Activated T-helper 1 cell treated with anti-CD3 and anti-CD28 coated beads, Interleukin-12 subunit alpha, Interleukin-12 subunit beta, Interleukin-2, Interleukin-4 antibody, amounts not matched to agents 30 ng/mL and 10 ng/mL and 1 ng/mL, durations not matched to agents 14 hours and 24 hours and 36 hours (primary cell): ENCODE data around the gene PPIL1. TPM values are rescaled to one million over a fixed set of nuclear protein-coding genes. Genes with fewer than 3 reads are reported as not detected.

Experiments
- DNase-seq: peaks from one replicate; pipeline ENCODE4 v3.0.0; 2021; ENCODE audit warnings: low spot score
- H3K27ac Mint-ChIP-seq: one replicate; pipeline ENCODE4 v1.8.0; 2021; ENCODE audit warnings: mild to moderate bottlenecking, mixed read lengths
- H3K27me3 Mint-ChIP-seq: one replicate; pipeline ENCODE4 v1.8.0; 2022; ENCODE audit warnings: mild to moderate bottlenecking, moderate library complexity, mixed read lengths; ENCODE audit not compliant: insufficient read depth
- H3K36me3 Mint-ChIP-seq: one replicate; pipeline ENCODE4 v1.8.0; 2021; ENCODE audit warnings: low read depth, mixed read lengths
- H3K4me1 Mint-ChIP-seq: one replicate; pipeline ENCODE4 v1.8.0; 2021; ENCODE audit warnings: low read depth, mixed read lengths
- H3K4me3 Mint-ChIP-seq: one replicate; pipeline ENCODE4 v1.8.0; 2021; ENCODE audit warnings: mild to moderate bottlenecking, moderate library complexity, mixed read lengths
- H3K9me3 Mint-ChIP-seq: one replicate; pipeline ENCODE4 v1.8.0; 2021; ENCODE audit warnings: mixed read lengths
- intact Hi-C: fragments of 100-400 bp; cut with micrococcal nuclease; formaldehyde crosslinking; loops from one replicate; pipeline ENCODE4 v1.15.1; 2024
- total RNA-seq: library from RNA; stranded (reverse); gene quantifications from 2 replicates; pipeline ENCODE4 v1.2.3, GENCODE V29; 2022

The PPIL1 gene
- total RNA-seq: 60.2 and 62.6 TPM in 2 replicates

- peaks cover 47% of the 10 kb centered on the region for H3K4me1 Mint-ChIP-seq
- H3K4me3 Mint-ChIP-seq: peak within 1 kb of the TSS; percentile 93
- peaks cover 2% of the 10 kb centered on the region for H3K27me3 Mint-ChIP-seq
- peak within 1 kb of the TSS; percentile 99 for H3K27ac Mint-ChIP-seq
- H3K36me3 Mint-ChIP-seq: peaks cover 15% of the 10 kb centered on the region
- intact Hi-C loops: loop anchor here (1.0 to 5.0 kb wide), 6 partner anchors 11 to 192 kb away; partner anchors contain the start of genes C6orf89, MTCH1 and RAB44
- no peaks in the 10 kb centered on the region for H3K9me3 Mint-ChIP-seq
- DNase-seq: peak; percentile 75
Measured at GRCh38 chr6:36874443-36875249, at the start of gene PPIL1. Gene PPIL1, minus strand, starts transcription at chr6:36874803. Its CDS starts 31 bp downstream, at chr6:36874772.

GRCh38 chr6:36924131-36924530 is 49.5 kb upstream of the PPIL1 start:
- no peak for DNase-seq
- H3K9me3 Mint-ChIP-seq: no peaks in the 10 kb centered on the region
- peak overlapping the region; percentile 50 for H3K27ac Mint-ChIP-seq
- no peak overlapping the region for H3K4me3 Mint-ChIP-seq
- intact Hi-C loops: loop anchor here (2.0 kb wide), 1 partner anchor 63 kb away; the partner anchor contains the start of gene MTCH1
- H3K36me3 Mint-ChIP-seq: peaks cover 27% of the 10 kb centered on the region
- peaks cover 46% of the 10 kb centered on the region for H3K4me1 Mint-ChIP-seq
- H3K27me3 Mint-ChIP-seq: no peaks in the 10 kb centered on the region

GRCh38 chr6:36920546-36920945 is 45.9 kb upstream of the PPIL1 start:
- H3K9me3 Mint-ChIP-seq: no peaks in the 10 kb centered on the region
- H3K27me3 Mint-ChIP-seq: no peaks in the 10 kb centered on the region
- peaks cover 37% of the 10 kb centered on the region for H3K36me3 Mint-ChIP-seq
- no peak overlapping the region for H3K4me3 Mint-ChIP-seq
- intact Hi-C loops: no loop called here
- H3K27ac Mint-ChIP-seq: no peak overlapping the region
- DNase-seq: no peak
- peaks cover 43% of the 10 kb centered on the region for H3K4me1 Mint-ChIP-seq

- H3K4me3 Mint-ChIP-seq: no peak overlapping the region
- no peak for DNase-seq
- no peak overlapping the region for H3K27ac Mint-ChIP-seq
- H3K27me3 Mint-ChIP-seq: no peaks in the 10 kb centered on the region
- peaks cover 43% of the 10 kb centered on the region for H3K4me1 Mint-ChIP-seq
- intact Hi-C loops: no loop called here
- H3K36me3 Mint-ChIP-seq: peaks cover 36% of the 10 kb centered on the region
- no peaks in the 10 kb centered on the region for H3K9me3 Mint-ChIP-seq
Measured at GRCh38 chr6:36920049-36920448, 45.4 kb upstream of the PPIL1 start.

- peaks cover 38% of the 10 kb centered on the region for H3K36me3 Mint-ChIP-seq
- no peak overlapping the region for H3K27ac Mint-ChIP-seq
- no peaks in the 10 kb centered on the region for H3K9me3 Mint-ChIP-seq
- no peak overlapping the region for H3K4me3 Mint-ChIP-seq
- intact Hi-C loops: no loop called here
- no peak for DNase-seq
- H3K27me3 Mint-ChIP-seq: no peaks in the 10 kb centered on the region
- H3K4me1 Mint-ChIP-seq: peaks cover 43% of the 10 kb centered on the region
Measured at GRCh38 chr6:36917541-36918193, 43.1 kb upstream of the PPIL1 start.

GRCh38 chr6:36916126-36916525 is 41.5 kb upstream of the PPIL1 start:
- Mint-ChIP-seq H3K9me3 (no peaks in the 10 kb centered on the region), H3K4me3 (no peak overlapping the region), H3K4me1 (peaks cover 55% of the 10 kb centered on the region), H3K27me3 (no peaks in the 10 kb centered on the region), H3K36me3 (peaks cover 39% of the 10 kb centered on the region), H3K27ac (peak overlapping the region; percentile 37)
- intact Hi-C loops: no loop called here
- no peak for DNase-seq

GRCh38 chr6:36915599-36915998 is 41.0 kb upstream of the PPIL1 start:
- Mint-ChIP-seq H3K36me3 (peaks cover 34% of the 10 kb centered on the region), H3K9me3 (no peaks in the 10 kb centered on the region), H3K27me3 (no peaks in the 10 kb centered on the region), H3K27ac (peak overlapping the region; percentile 27), H3K4me1 (peaks cover 51% of the 10 kb centered on the region), H3K4me3 (no peak overlapping the region)
- DNase-seq: no peak
- intact Hi-C loops: no loop called here

GRCh38 chr6:36914227-36914794 is 39.7 kb upstream of the PPIL1 start:
- peaks cover 51% of the 10 kb centered on the region for H3K4me1 Mint-ChIP-seq
- no peaks in the 10 kb centered on the region for H3K27me3 Mint-ChIP-seq
- H3K9me3 Mint-ChIP-seq: no peaks in the 10 kb centered on the region
- H3K36me3 Mint-ChIP-seq: peaks cover 28% of the 10 kb centered on the region
- H3K27ac Mint-ChIP-seq: peak overlapping the region; percentile 94
- peak; percentile 44 for DNase-seq
- H3K4me3 Mint-ChIP-seq: peak overlapping the region; percentile 64
- intact Hi-C loops: loop anchor here (5.0 kb wide), 1 partner anchor 188 kb away; no protein-coding TSS in a partner anchor

GRCh38 chr6:36913082-36913481 is 38.5 kb upstream of the PPIL1 start:
- H3K27ac Mint-ChIP-seq: peak overlapping the region; percentile 94
- DNase-seq: no peak
- H3K27me3 Mint-ChIP-seq: no peaks in the 10 kb centered on the region
- H3K4me1 Mint-ChIP-seq: peaks cover 57% of the 10 kb centered on the region
- no peaks in the 10 kb centered on the region for H3K9me3 Mint-ChIP-seq
- peak overlapping the region; percentile 74 for H3K4me3 Mint-ChIP-seq
- intact Hi-C loops: loop anchor here (2.0 to 5.0 kb wide), 2 partner anchors 189 to 604 kb away; no protein-coding TSS in a partner anchor
- peaks cover 27% of the 10 kb centered on the region for H3K36me3 Mint-ChIP-seq

GRCh38 chr6:36912586-36912985 is 38.0 kb upstream of the PPIL1 start:
- Mint-ChIP-seq H3K36me3 (peaks cover 26% of the 10 kb centered on the region), H3K4me1 (peaks cover 57% of the 10 kb centered on the region)

GRCh38 chr6:36912030-36912454 is 37.4 kb upstream of the PPIL1 start:
- Mint-ChIP-seq H3K4me1 (peaks cover 61% of the 10 kb centered on the region), H3K36me3 (peaks cover 26% of the 10 kb centered on the region), H3K27me3 (no peaks in the 10 kb centered on the region), H3K4me3 (peak overlapping the region; percentile 79), H3K9me3 (no peaks in the 10 kb centered on the region), H3K27ac (peak overlapping the region; percentile 94)
- intact Hi-C loops: loop anchor here (1.0 to 5.0 kb wide), 15 partner anchors 13 to 605 kb away; partner anchors contain the start of genes C6orf89, MTCH1 and PPIL1
- DNase-seq: peak; percentile 28

More at GRCh38 chr6:36912586-36912985, 38.0 kb upstream of the PPIL1 start:
- peak overlapping the region; percentile 79 for H3K4me3 Mint-ChIP-seq
- no peaks in the 10 kb centered on the region for H3K27me3 Mint-ChIP-seq
- H3K27ac Mint-ChIP-seq: peak overlapping the region; percentile 94
- intact Hi-C loops: loop anchor here (1.0 to 5.0 kb wide), 15 partner anchors 13 to 604 kb away; partner anchors contain the start of genes C6orf89, MTCH1 and PPIL1
- H3K9me3 Mint-ChIP-seq: no peaks in the 10 kb centered on the region
- DNase-seq: peak; percentile 72

GRCh38 chr6:36908747-36909146 is 34.1 kb upstream of the PPIL1 start:
- intact Hi-C loops: no loop called here

More at GRCh38 chr6:36908747-36909146, 34.1 kb upstream of the PPIL1 start:
- Mint-ChIP-seq H3K27me3 (no peaks in the 10 kb centered on the region), H3K4me1 (peaks cover 51% of the 10 kb centered on the region), H3K27ac (no peak overlapping the region), H3K9me3 (no peaks in the 10 kb centered on the region), H3K36me3 (peaks cover 23% of the 10 kb centered on the region), H3K4me3 (no peak overlapping the region)
- DNase-seq: no peak
